Endodermal cell (in vitro differentiated cells): ENCODE results near the gene TMEM141. TPM values are rescaled to one million over a fixed set of nuclear protein-coding genes. Genes with fewer than 3 reads are reported as not detected.

ENCODE experiments used
- DNase-seq: peaks from one replicate; pipeline ENCODE4 v3.0.0-alpha.2; 2017
- H3K27ac ChIP-seq: 2 replicates; pipeline ENCODE4 v1.5.1; 2013; ENCODE audit warnings: mild to moderate bottlenecking, low read depth, low read length, moderate library complexity
- H3K27me3 ChIP-seq: 2 replicates; pipeline ENCODE4 v1.6.1; 2013; ENCODE audit warnings: mild to moderate bottlenecking, low read length, moderate library complexity; ENCODE audit not compliant: insufficient read depth, control insufficient read depth, poor library complexity, severe bottlenecking
- H3K36me3 ChIP-seq: 2 replicates; pipeline ENCODE4 v1.7.0; 2013; ENCODE audit warnings: mild to moderate bottlenecking, low read length, moderate library complexity; ENCODE audit not compliant: control insufficient read depth, insufficient read depth
- H3K4me1 ChIP-seq: one replicate; pipeline ENCODE4 v1.7.0; 2013; ENCODE audit warnings: low read length; ENCODE audit not compliant: control insufficient read depth, insufficient read depth
- H3K4me3 ChIP-seq: 2 replicates; pipeline ENCODE4 v1.5.1; 2013; ENCODE audit warnings: mild to moderate bottlenecking, low read length, moderate library complexity
- H3K9ac ChIP-seq: 2 replicates; pipeline ENCODE4 v1.6.1; 2013; ENCODE audit warnings: mild to moderate bottlenecking, low read length, moderate library complexity; ENCODE audit not compliant: poor library complexity, severe bottlenecking; ENCODE audit errors: extremely low read depth
- H3K9me3 ChIP-seq: 2 replicates; pipeline ENCODE4 v1.6.1; 2013; ENCODE audit warnings: mild to moderate bottlenecking, low read length, moderate library complexity; ENCODE audit not compliant: control insufficient read depth
- H3K27ac Mint-ChIP-seq: 2 replicates; pipeline ENCODE4 v1.8.0; 2020; ENCODE audit warnings: mixed read lengths
- H3K27me3 Mint-ChIP-seq: 2 replicates; pipeline ENCODE4 v1.8.0; 2021; ENCODE audit warnings: mild to moderate bottlenecking, mixed read lengths; ENCODE audit not compliant: insufficient read depth
- H3K36me3 Mint-ChIP-seq: 2 replicates; pipeline ENCODE4 v1.8.0; 2020; ENCODE audit warnings: low read depth, mixed read lengths
- H3K4me1 Mint-ChIP-seq: 2 replicates; pipeline ENCODE4 v1.8.0; 2020; ENCODE audit warnings: mixed read lengths
- H3K4me3 Mint-ChIP-seq: 2 replicates; pipeline ENCODE4 v1.8.0; 2020; ENCODE audit warnings: mild to moderate bottlenecking, moderate library complexity, mixed read lengths
- H3K9me3 Mint-ChIP-seq: 2 replicates; pipeline ENCODE4 v1.8.0; 2020; ENCODE audit warnings: mild to moderate bottlenecking, mixed read lengths
- CTCF ChIP-seq: fragments of 200-600 bp; sonication (generic); conservative IDR thresholded peaks from 2 replicates; pipeline ENCODE4 v1.5.0; 2021; ENCODE audit warnings: antibody characterized with exemption, mild to moderate bottlenecking
- WGBS, 2 experiments: methylation state at CpG; one replicate each; pipeline versions ENCODE4 v1.1.5 to v1.1.7; 2013; ENCODE audit warnings: missing lambda C conversion rate in 2 of 2, mixed read lengths in 1 of 2; ENCODE audit not compliant: insufficient coverage in 1 of 2, insufficient read length in 1 of 2; 5-methylcytosine and 5-hydroxymethylcytosine counted together
- total RNA-seq, 2 donors: library from RNA; stranded (reverse); fragmentation: NEBNext Ultra II Directional in 1 of 2; extraction: Animal tissue kit (Norgen Biotek cat#: 25700) in 1 of 2; gene quantifications; 2 replicates in 1 of 2; 3 replicates in 1 of 2; pipeline ENCODE4 v1.2.1, GENCODE V29; 2021

TMEM141 gene
- total RNA-seq, 2 donors from 2014 or later: 215 to 339 TPM

- no peak for DNase-seq
- Histone ChIP-seq H3K4me3 (no peak overlapping the region), H3K4me1 (no peaks in the 10 kb centered on the region), H3K27me3 (no peaks in the 10 kb centered on the region), H3K9me3 (peaks cover 12% of the 10 kb centered on the region), H3K36me3 (no peaks in the 10 kb centered on the region), H3K9ac (no peak overlapping the region), H3K27ac (no peak overlapping the region)
- no peak for TF ChIP-seq CTCF
- H3K27me3 Mint-ChIP-seq: peaks cover 17% of the 10 kb centered on the region
- no peaks in the 10 kb centered on the region for H3K4me1 Mint-ChIP-seq
- no peak overlapping the region for H3K4me3 Mint-ChIP-seq
- H3K9me3 Mint-ChIP-seq: peaks cover 17% of the 10 kb centered on the region
- no peaks in the 10 kb centered on the region for H3K36me3 Mint-ChIP-seq
- WGBS, 2 experiments: 91% methylated on average over 8 to 22 of the region's 22 CpGs
- no peak overlapping the region for H3K27ac Mint-ChIP-seq
These were observed 43.7 kb upstream of the TMEM141 start for GRCh38 chr9:136747161-136748060.

- no peak within 1 kb of the TSS for H3K4me3 Mint-ChIP-seq
- 85% methylated on average over 6 to 8 of the region's 8 CpGs for WGBS, 2 experiments
- peaks cover 15% of the 10 kb centered on the region for H3K9me3 ChIP-seq
- peaks cover 20% of the 10 kb centered on the region for H3K9me3 Mint-ChIP-seq
- H3K4me3 ChIP-seq: no peak within 1 kb of the TSS
- H3K27me3 Mint-ChIP-seq: peaks cover 18% of the 10 kb centered on the region
- H3K27ac ChIP-seq: no peak within 1 kb of the TSS
- no peaks in the 10 kb centered on the region for H3K4me1 Mint-ChIP-seq
- no peaks in the 10 kb centered on the region for H3K36me3 ChIP-seq
- no peak for DNase-seq
- no peak within 1 kb of the TSS for H3K27ac Mint-ChIP-seq
- no peak for TF ChIP-seq CTCF
- H3K4me1 ChIP-seq: no peaks in the 10 kb centered on the region
- no peaks in the 10 kb centered on the region for H3K36me3 Mint-ChIP-seq
- H3K9ac ChIP-seq: no peak within 1 kb of the TSS
- H3K27me3 ChIP-seq: no peaks in the 10 kb centered on the region
These were observed 42.9 kb upstream of the TMEM141 start, which contains the start of gene LCN6 for GRCh38 chr9:136748201-136748600. TSS of gene LCN6 (minus strand) at chr9:136748525. CDS start at chr9:136748483, 42 bp downstream.

- Histone ChIP-seq H3K4me3 (no peak overlapping the region), H3K9ac (no peak overlapping the region), H3K27ac (no peak overlapping the region), H3K4me1 (no peaks in the 10 kb centered on the region), H3K36me3 (no peaks in the 10 kb centered on the region), H3K27me3 (no peaks in the 10 kb centered on the region), H3K9me3 (peaks cover 15% of the 10 kb centered on the region)
- 90 to 94% methylated on average over 15 to 21 of the region's 21 CpGs for WGBS, 2 experiments
- peaks cover 18% of the 10 kb centered on the region for H3K27me3 Mint-ChIP-seq
- no peak overlapping the region for H3K27ac Mint-ChIP-seq
- no peaks in the 10 kb centered on the region for H3K4me1 Mint-ChIP-seq
- DNase-seq: no peak
- peaks cover 20% of the 10 kb centered on the region for H3K9me3 Mint-ChIP-seq
- no peaks in the 10 kb centered on the region for H3K36me3 Mint-ChIP-seq
- TF ChIP-seq CTCF: no peak
- H3K4me3 Mint-ChIP-seq: no peak overlapping the region
These were observed 42.2 kb upstream of the TMEM141 start for GRCh38 chr9:136748666-136749611.
